Stomach (tissue), 9 donors: ENCODE results near the gene IFNL3. TPM values are rescaled to one million over a fixed set of nuclear protein-coding genes. Genes with fewer than 3 reads are reported as not detected.

ENCODE experiments used
- DNase-seq, 2 donors: peaks; one replicate each; pipeline versions ENCODE4 v3.0.0 to v3.0.0-alpha.2; 2013 to 2019
- H3K27ac ChIP-seq, 5 donors: fragments of 200-600 bp in 4 of 5; sonication (generic) in 4 of 5; one replicate each; pipeline ENCODE4 v1.5.1; 2013 to 2019; ENCODE audit warnings: mild to moderate bottlenecking in 1 of 5, moderate library complexity in 1 of 5
- H3K27me3 ChIP-seq, 3 donors: fragments of 200-600 bp; sonication (generic); one replicate each; pipeline ENCODE4 v1.5.1; 2017 to 2019; ENCODE audit warnings: mixed run types in 1 of 3
- H3K36me3 ChIP-seq, 4 donors: fragments of 200-600 bp; sonication (generic); 1 replicate in 3 of 4; 2 replicates in 1 of 4; pipeline ENCODE4 v1.5.1; 2016 to 2019
- H3K4me1 ChIP-seq, 4 donors: fragments of 200-600 bp; sonication (generic); one replicate each; pipeline ENCODE4 v1.5.1; 2016 to 2019
- H3K4me3 ChIP-seq, 4 donors: fragments of 200-600 bp; sonication (generic) in 3 of 4; one replicate each; pipeline ENCODE4 v1.5.1; 2016 to 2019; ENCODE audit warnings: mild to moderate bottlenecking in 1 of 4
- H3K9me3 ChIP-seq, 4 donors: fragments of 200-600 bp; sonication (generic); one replicate each; pipeline ENCODE4 v1.5.1; 2016 to 2019
- EP300 ChIP-seq: sonication (generic); formaldehyde crosslinking; IDR thresholded peaks from one replicate; pipeline ENCODE4 v1.6.1; 2017; ENCODE audit warnings: antibody characterized with exemption
- POLR2A ChIP-seq, 4 donors: fragments of 450-650 bp; IDR thresholded peaks; one replicate each; pipeline ENCODE4 v1.6.1; 2016; ENCODE audit warnings: antibody characterized with exemption in 4 of 4, control low read depth in 2 of 4, mild to moderate bottlenecking in 1 of 4, moderate library complexity in 1 of 4
- POLR2AphosphoS5 ChIP-seq, 3 donors: sonication (generic); formaldehyde crosslinking; IDR thresholded peaks; one replicate each; pipeline ENCODE4 v1.6.1; 2016; ENCODE audit warnings: antibody characterized with exemption in 3 of 3
- WGBS, 5 donors: extraction: QIAGEN DNeasy Blood & Tissue Kit in 3 of 5; methylation state at CpG; one replicate each; pipeline versions ENCODE4 v1.1.5 to v1.1.7; 2013 to 2018; 5-methylcytosine and 5-hydroxymethylcytosine counted together
- intact Hi-C: fragments of 100-400 bp; cut with DNase I; formaldehyde crosslinking; loops from one replicate; pipeline ENCODE4 v1.15.1; 2023; ENCODE audit warnings: low total_unique reads
- polyA plus RNA-seq, 3 donors: library from polyadenylated mRNA; stranded (reverse); fragments of 200-250 nt; gene quantifications; one replicate each; pipeline ENCODE4 v1.2.3, GENCODE V29; 2013
- total RNA-seq, 5 donors: library from RNA; depleted of rRNA; stranded (reverse); fragments of >200 nt; gene quantifications; one replicate each; pipeline versions ENCODE4 v1.1.0 to v1.2.3, GENCODE V29; 2014 to 2016
- TF ChIP-seq, protein P1 (sequence below), 7 experiments: fragments of 450-650 bp in 4 of 7; fragments of 200-600 bp in 3 of 7; sonication (generic) in 3 of 7; IDR thresholded peaks; one replicate each; pipeline ENCODE4 v1.5.1; 2016 to 2019; ENCODE audit warnings: antibody characterized with exemption in 7 of 7, control low read depth in 2 of 7, mild to moderate bottlenecking in 1 of 7
- donor health status: healthy with polysubstance abuse.
- donor health status: Bipolar disorder and iron deficiency.
- donor health status: healthy.

The IFNL3 gene
- total and polyA plus RNA-seq, 8 donors, result not detected

GRCh38 chr19:39206122-39206521, 38.7 kb downstream of the IFNL3 start:
- peaks cover 0 to 49% (median 20%) of the 10 kb centered on the region in 3 donors for H3K27me3 ChIP-seq
- intact Hi-C loops, result no loop called here

DNA sequence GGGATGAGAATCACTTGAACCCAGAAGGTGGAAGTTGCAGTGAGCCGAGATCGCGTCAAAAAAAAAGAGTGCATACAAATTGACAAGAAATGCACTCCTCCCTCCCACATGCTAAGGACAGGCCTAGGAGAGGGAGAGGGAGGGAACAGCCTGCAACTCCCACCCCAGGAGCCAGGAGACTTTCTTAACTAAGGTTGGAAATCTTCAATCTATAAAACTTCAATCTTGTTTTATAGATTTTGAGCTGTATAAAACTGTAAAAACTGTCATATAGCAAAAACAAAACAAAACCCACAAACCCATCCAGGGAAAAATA, 39.4 kb downstream of the IFNL3 start:
- DNase-seq, result no peak
- H3K4me3 ChIP-seq, result no peak overlapping the region
- intact Hi-C loops, result no loop called here
- peaks cover 0 to 20% (median 13%) of the 10 kb centered on the region in 4 donors for H3K4me1 ChIP-seq
- peaks cover 0 to 56% (median 25%) of the 10 kb centered on the region in 3 donors for H3K27me3 ChIP-seq
- TF ChIP-seq POLR2A (IDR thresholded peaks at IDR 0.05) (no peak), EP300 (no peak), POLR2AphosphoS5 (IDR thresholded peaks at IDR 0.05) (no peak)
- TF ChIP-seq, protein P1, sequence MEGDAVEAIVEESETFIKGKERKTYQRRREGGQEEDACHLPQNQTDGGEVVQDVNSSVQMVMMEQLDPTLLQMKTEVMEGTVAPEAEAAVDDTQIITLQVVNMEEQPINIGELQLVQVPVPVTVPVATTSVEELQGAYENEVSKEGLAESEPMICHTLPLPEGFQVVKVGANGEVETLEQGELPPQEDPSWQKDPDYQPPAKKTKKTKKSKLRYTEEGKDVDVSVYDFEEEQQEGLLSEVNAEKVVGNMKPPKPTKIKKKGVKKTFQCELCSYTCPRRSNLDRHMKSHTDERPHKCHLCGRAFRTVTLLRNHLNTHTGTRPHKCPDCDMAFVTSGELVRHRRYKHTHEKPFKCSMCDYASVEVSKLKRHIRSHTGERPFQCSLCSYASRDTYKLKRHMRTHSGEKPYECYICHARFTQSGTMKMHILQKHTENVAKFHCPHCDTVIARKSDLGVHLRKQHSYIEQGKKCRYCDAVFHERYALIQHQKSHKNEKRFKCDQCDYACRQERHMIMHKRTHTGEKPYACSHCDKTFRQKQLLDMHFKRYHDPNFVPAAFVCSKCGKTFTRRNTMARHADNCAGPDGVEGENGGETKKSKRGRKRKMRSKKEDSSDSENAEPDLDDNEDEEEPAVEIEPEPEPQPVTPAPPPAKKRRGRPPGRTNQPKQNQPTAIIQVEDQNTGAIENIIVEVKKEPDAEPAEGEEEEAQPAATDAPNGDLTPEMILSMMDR (IDR thresholded peaks at IDR 0.05), result no peak
- H3K27ac ChIP-seq, result peak overlapping the region in 2 of 5 donors; percentile 22 to 40
- H3K9me3 ChIP-seq, result no peaks in the 10 kb centered on the region
- 58 to 76% (median 67%) methylated on average over 3 of the region's 3 CpGs for WGBS, 5 donors
- H3K36me3 ChIP-seq, result no peaks in the 10 kb centered on the region

More at GRCh38 chr19:39206122-39206521, 38.7 kb downstream of the IFNL3 start:
- 86 to 91% (median 90%) methylated on average over 6 of the region's 6 CpGs for WGBS, 5 donors
- H3K4me1 ChIP-seq, result peaks cover 0 to 20% (median 13%) of the 10 kb centered on the region in 4 donors
- no peaks in the 10 kb centered on the region for H3K36me3 ChIP-seq
- TF ChIP-seq EP300, result no peak
- no peak for TF ChIP-seq POLR2AphosphoS5 (IDR thresholded peaks at IDR 0.05)
- TF ChIP-seq, protein P1 (IDR thresholded peaks at IDR 0.05), result no peak
- no peak for TF ChIP-seq POLR2A (IDR thresholded peaks at IDR 0.05)
- DNase-seq, result no peak
- no peak overlapping the region for H3K4me3 ChIP-seq
- no peaks in the 10 kb centered on the region for H3K9me3 ChIP-seq
- no peak overlapping the region for H3K27ac ChIP-seq

DNA sequence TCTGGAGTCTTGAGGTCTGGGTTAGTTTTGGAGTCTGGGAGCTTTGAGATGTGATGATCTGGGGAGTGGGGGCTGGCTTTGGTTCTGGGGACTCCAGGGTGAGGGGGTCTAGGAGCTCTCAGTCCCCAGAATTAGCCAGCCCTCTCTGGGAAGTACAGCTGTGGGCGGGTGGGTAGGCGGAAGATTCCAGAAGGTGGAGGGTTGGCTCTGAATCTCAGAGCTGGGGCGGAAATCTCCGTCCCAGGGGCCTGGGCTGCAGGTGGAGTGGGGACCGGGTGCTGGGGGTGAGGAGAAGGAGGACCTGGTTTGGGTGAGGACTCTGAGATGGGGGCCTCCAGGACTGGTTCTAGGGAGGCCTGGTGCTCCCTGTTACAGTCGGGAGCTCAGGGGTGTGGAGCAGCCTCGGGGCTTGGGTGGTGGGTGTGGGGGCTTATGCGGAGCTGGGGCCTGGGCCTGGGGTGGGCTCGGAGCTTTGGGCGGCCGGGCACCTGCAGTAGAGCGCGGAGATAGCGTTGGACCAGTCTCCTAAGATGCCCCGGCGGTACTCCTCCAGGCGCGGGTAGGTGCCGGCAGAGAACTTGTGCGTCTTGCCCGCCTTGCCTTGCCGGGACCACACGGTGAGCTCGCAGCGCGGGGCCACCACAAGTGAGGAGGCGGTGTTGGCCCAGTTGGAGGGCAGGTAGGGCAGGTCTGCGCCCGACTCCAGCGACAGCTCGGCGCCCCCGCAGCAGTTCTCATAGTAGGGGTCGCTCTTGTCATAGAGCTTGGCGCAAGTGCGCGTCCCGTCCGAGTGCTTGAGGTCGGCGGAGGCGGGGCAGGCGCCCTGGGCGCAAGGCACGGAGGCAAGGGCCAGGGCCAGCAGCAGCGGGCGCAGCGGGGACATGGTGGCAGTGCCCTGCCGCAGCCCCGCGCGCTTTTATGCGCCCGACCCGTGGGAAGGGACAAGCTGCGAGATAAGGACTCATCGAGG, 41.1 kb downstream of the IFNL3 start, which contains the start of gene SYCN:
SYCN (minus strand) TSS at position 892 of the 970 bp plus-strand sequence; CDS start at position 883, 9 bp downstream.
- Histone ChIP-seq H3K4me1 (peaks cover 0 to 20% (median 13%) of the 10 kb centered on the region in 4 donors), H3K4me3 (no peak within 1 kb of the TSS), H3K9me3 (no peaks in the 10 kb centered on the region), H3K27ac (peak within 1 kb of the TSS in 3 of 5 donors; percentile 50 to 67 (median 60)), H3K36me3 (no peaks in the 10 kb centered on the region), H3K27me3 (peaks cover 0 to 71% (median 32%) of the 10 kb centered on the region in 3 donors)
- intact Hi-C loops, result no loop called here
- TF ChIP-seq, protein P1 (IDR thresholded peaks at IDR 0.05), result no peak
- TF ChIP-seq EP300, result no peak
- no peak for TF ChIP-seq POLR2A (IDR thresholded peaks at IDR 0.05)
- no peak for TF ChIP-seq POLR2AphosphoS5 (IDR thresholded peaks at IDR 0.05)
- WGBS, 5 donors, result 22 to 31% (median 24%) methylated on average over 31 to 57 of the region's 57 CpGs
- peak; percentile 49 to 58 for DNase-seq

DNA sequence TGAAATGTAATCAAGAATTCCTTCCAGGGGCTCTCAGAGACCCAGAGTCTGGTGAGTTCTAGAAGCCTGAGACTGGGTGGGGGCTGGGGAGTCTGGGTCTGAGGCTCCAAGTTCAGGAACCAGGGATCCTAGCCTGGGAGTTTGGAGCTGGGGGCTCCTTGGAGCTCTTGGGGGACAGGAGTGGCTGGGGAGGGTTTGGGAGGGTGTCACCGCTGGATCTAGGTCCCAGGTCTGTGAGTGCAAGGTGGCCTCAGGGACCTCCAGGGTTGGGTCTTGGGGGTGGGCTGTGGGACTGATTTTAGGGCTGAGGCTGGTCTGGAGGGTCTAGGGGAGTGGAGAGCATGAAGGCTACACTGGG, 41.8 kb downstream of the IFNL3 start:
- Histone ChIP-seq H3K27ac (no peak overlapping the region), H3K4me1 (peaks cover 0 to 20% (median 13%) of the 10 kb centered on the region in 4 donors), H3K9me3 (no peaks in the 10 kb centered on the region), H3K4me3 (no peak overlapping the region), H3K27me3 (peaks cover 0 to 73% (median 39%) of the 10 kb centered on the region in 3 donors), H3K36me3 (no peaks in the 10 kb centered on the region)
- TF ChIP-seq POLR2AphosphoS5 (IDR thresholded peaks at IDR 0.05) (no peak), POLR2A (IDR thresholded peaks at IDR 0.05) (no peak), EP300 (no peak)
- TF ChIP-seq, protein P1 (IDR thresholded peaks at IDR 0.05), result no peak
- intact Hi-C loops, result no loop called here
- 93 to 100% (median 97%) methylated on average over 1 of the region's 1 CpG; no CpG with 5 or more reads in 1 of the 5 donors for WGBS, 5 donors
- no peak for DNase-seq
